Ascending aorta (tissue), 2 donors: ENCODE data around the gene DNAH1. TPM values are rescaled to one million over a fixed set of nuclear protein-coding genes. Genes with fewer than 3 reads are reported as not detected.

Experiments
- DNase-seq, 2 donors: peaks; one replicate each; pipeline ENCODE4 v3.0.0-alpha.2; 2019; ENCODE audit warnings: low spot score in 2 of 2
- H3K27ac ChIP-seq, 2 donors: fragments of 200-600 bp; sonication (generic); one replicate each; pipeline ENCODE4 v1.5.1; 2016 to 2017; ENCODE audit warnings: mild to moderate bottlenecking in 1 of 2
- H3K27me3 ChIP-seq: fragments of 200-600 bp; sonication (generic); one replicate; pipeline ENCODE4 v1.5.1; 2017
- H3K36me3 ChIP-seq, 2 donors: fragments of 200-600 bp; sonication (generic); one replicate each; pipeline ENCODE4 v1.5.1; 2016
- H3K4me1 ChIP-seq, 2 donors: fragments of 200-600 bp; sonication (generic); one replicate each; pipeline ENCODE4 v1.5.1; 2016 to 2017; ENCODE audit warnings: mild to moderate bottlenecking in 1 of 2
- H3K4me3 ChIP-seq, 2 donors: fragments of 200-600 bp; sonication (generic); one replicate each; pipeline ENCODE4 v1.5.1; 2016 to 2017; ENCODE audit warnings: mild to moderate bottlenecking in 1 of 2
- H3K9me3 ChIP-seq, 2 donors: fragments of 200-600 bp; sonication (generic); one replicate each; pipeline ENCODE4 v1.5.1; 2016
- intact Hi-C: fragments of 100-400 bp; cut with DNase I; formaldehyde crosslinking; loops from one replicate; pipeline ENCODE4 v1.15.1; 2023
- total RNA-seq: library from RNA; depleted of rRNA; stranded (reverse); fragments of >200 nt; gene quantifications from one replicate; pipeline ENCODE4 v1.1.0, GENCODE V29; 2016
- TF ChIP-seq, protein P1 (sequence below), 3 experiments: fragments of 200-600 bp in 2 of 3; fragments of 450-650 bp in 1 of 3; sonication (generic) in 2 of 3; IDR thresholded peaks; one replicate each; pipeline ENCODE4 v1.5.1; 2016 to 2019; ENCODE audit warnings: antibody characterized with exemption in 3 of 3, mild to moderate bottlenecking in 1 of 3, moderate library complexity in 1 of 3

Gene DNAH1
- total RNA-seq, 1 donor from 2014 or later = 7.6 TPM

DNA sequence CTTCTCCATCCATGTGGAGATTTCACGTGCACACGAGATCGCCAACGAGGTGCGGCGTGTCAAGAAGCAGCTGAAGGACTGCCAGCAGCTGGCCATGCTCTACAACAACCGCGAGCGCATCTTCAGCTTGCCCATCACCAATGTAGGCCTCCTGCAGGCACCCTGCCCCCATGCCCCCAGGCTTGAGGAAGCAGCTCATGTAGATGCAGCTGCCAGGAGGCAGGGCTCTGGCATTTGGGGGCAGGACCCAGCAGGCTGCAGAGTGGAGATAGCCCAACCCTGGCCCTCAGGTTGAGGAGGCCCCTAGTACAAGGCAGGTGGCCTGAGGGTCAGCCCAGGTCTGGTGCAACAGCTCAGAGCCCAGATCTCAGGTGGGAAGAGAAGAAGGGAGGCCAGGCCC lies 36.4 kb downstream of the DNAH1 start:
- no peak overlapping the region for H3K27ac ChIP-seq
- no peak overlapping the region for H3K4me3 ChIP-seq
- intact Hi-C loops = no loop called here
- H3K9me3 ChIP-seq = no peaks in the 10 kb centered on the region
- peaks cover 20 to 53% of the 10 kb centered on the region in 2 donors for H3K36me3 ChIP-seq
- H3K27me3 ChIP-seq = no peaks in the 10 kb centered on the region
- peaks cover 0 to under 1% of the 10 kb centered on the region in 2 donors for H3K4me1 ChIP-seq
- TF ChIP-seq, protein P1, sequence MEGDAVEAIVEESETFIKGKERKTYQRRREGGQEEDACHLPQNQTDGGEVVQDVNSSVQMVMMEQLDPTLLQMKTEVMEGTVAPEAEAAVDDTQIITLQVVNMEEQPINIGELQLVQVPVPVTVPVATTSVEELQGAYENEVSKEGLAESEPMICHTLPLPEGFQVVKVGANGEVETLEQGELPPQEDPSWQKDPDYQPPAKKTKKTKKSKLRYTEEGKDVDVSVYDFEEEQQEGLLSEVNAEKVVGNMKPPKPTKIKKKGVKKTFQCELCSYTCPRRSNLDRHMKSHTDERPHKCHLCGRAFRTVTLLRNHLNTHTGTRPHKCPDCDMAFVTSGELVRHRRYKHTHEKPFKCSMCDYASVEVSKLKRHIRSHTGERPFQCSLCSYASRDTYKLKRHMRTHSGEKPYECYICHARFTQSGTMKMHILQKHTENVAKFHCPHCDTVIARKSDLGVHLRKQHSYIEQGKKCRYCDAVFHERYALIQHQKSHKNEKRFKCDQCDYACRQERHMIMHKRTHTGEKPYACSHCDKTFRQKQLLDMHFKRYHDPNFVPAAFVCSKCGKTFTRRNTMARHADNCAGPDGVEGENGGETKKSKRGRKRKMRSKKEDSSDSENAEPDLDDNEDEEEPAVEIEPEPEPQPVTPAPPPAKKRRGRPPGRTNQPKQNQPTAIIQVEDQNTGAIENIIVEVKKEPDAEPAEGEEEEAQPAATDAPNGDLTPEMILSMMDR (IDR thresholded peaks at IDR 0.05) = no peak
- no peak for DNase-seq

DNA sequence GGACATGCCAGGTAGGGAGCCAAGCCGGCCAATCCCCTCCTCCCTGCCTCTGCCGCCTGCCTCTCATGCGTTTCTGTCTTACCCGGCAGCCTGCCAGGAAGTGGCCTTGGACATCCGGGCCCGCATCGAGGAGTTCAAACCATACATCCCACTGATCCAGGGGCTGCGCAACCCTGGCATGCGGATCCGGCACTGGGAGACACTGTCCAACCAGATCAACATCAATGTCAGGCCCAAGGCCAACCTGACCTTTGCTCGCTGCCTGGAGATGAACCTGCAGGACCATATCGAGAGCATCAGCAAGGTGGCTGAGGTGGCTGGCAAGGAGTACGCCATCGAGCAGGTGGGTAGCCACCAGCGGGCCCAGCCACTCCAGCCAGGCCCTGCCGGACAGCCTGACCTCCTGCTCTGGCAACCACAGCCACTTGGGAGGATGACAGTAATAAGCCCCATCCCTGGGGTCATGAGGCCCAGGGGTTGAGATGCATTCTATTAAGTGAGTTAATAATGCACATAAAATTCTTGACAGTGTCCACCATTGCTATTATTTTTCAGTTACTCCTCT lies 37.3 kb downstream of the DNAH1 start:
- Histone ChIP-seq H3K4me1 (no peaks in the 10 kb centered on the region), H3K36me3 (peaks cover 20 to 60% of the 10 kb centered on the region in 2 donors), H3K27ac (no peak overlapping the region), H3K4me3 (no peak overlapping the region), H3K27me3 (no peaks in the 10 kb centered on the region), H3K9me3 (no peaks in the 10 kb centered on the region)
- TF ChIP-seq, protein P1 (IDR thresholded peaks at IDR 0.05) = no peak
- no peak for DNase-seq
- intact Hi-C loops = no loop called here

DNA sequence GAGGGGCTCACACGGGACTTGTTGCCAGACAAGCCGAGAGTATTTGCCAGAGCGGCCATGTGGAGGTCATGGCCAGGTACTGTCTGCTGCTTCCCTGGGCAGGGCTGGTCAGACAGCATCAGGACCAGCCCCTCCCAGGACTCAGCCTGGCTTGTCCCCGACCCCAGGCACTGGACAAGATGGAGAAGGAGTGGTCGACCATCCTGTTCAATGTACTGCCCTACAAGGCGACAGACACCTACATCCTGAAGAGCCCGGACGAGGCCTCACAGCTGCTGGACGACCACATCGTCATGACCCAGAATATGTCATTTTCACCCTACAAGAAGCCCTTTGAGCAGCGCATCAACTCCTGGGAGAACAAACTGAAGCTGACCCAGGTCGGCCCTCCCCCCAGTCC lies 38.6 kb downstream of the DNAH1 start:
- peaks cover 26 to 68% of the 10 kb centered on the region in 2 donors for H3K36me3 ChIP-seq
- no peaks in the 10 kb centered on the region for H3K4me1 ChIP-seq
- TF ChIP-seq, protein P1 (IDR thresholded peaks at IDR 0.05) = no peak
- no peak overlapping the region for H3K4me3 ChIP-seq
- H3K9me3 ChIP-seq = no peaks in the 10 kb centered on the region
- H3K27me3 ChIP-seq = no peaks in the 10 kb centered on the region
- H3K27ac ChIP-seq = no peak overlapping the region
- DNase-seq = no peak
- intact Hi-C loops = no loop called here

DNA sequence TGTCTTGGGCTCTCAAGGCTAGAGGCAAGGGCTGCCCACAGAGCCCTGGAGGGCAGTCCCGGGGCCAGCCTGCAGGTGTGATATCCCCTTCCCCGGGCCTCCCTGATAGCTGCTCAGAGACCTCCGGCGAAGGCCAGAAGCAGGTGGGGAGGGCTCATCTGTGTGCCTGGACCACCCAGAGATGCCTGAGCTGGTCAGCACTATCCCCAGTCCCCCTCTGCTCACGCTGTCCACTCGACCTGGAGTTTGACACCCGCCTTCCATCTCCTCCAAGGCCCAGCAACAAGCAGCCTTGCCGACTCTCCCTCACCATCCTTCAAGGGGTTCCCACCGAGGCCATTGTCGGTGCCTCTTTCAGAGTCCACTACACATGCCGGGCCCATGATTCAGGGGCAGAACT lies 39.4 kb downstream of the DNAH1 start:
- H3K4me1 ChIP-seq = no peaks in the 10 kb centered on the region
- no peak for DNase-seq
- H3K36me3 ChIP-seq = peaks cover 34 to 73% of the 10 kb centered on the region in 2 donors
- TF ChIP-seq, protein P1 (IDR thresholded peaks at IDR 0.05) = no peak
- intact Hi-C loops = no loop called here
- H3K27ac ChIP-seq = no peak overlapping the region
- no peaks in the 10 kb centered on the region for H3K9me3 ChIP-seq
- H3K4me3 ChIP-seq = no peak overlapping the region
- no peaks in the 10 kb centered on the region for H3K27me3 ChIP-seq

DNA sequence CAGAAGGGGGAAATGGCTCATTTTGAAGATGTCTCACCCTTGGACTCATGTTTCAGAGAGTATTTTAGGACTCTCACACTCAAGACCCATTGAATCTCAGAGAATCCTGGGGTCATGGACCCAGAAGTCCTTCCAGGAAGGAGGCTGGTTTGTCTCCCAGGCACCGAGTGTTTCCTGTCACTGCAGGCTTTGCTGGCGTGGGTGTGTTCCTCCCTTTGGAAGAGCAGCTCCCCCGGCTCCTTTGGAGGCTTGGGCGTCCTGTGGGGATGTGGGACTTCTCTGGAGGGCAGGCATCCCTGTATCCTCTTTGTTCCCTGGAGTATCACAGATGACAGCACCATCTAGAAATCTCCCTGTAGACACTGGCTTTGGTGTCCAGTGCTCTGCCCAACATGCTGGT lies 40.0 kb downstream of the DNAH1 start:
- Histone ChIP-seq H3K27me3 (no peaks in the 10 kb centered on the region), H3K9me3 (no peaks in the 10 kb centered on the region), H3K36me3 (peaks cover 33 to 79% of the 10 kb centered on the region in 2 donors), H3K4me1 (no peaks in the 10 kb centered on the region), H3K4me3 (no peak overlapping the region), H3K27ac (no peak overlapping the region)
- TF ChIP-seq, protein P1 (IDR thresholded peaks at IDR 0.05) = no peak
- intact Hi-C loops = no loop called here
- DNase-seq = no peak
